ENCODE data around the gene XG.
"Not testable (repeated sequence)": the region's sequence is repeated elsewhere in the genome, so short reads cannot be mapped to it uniquely, and the experiment has no call there.

Gene XG

DNA sequence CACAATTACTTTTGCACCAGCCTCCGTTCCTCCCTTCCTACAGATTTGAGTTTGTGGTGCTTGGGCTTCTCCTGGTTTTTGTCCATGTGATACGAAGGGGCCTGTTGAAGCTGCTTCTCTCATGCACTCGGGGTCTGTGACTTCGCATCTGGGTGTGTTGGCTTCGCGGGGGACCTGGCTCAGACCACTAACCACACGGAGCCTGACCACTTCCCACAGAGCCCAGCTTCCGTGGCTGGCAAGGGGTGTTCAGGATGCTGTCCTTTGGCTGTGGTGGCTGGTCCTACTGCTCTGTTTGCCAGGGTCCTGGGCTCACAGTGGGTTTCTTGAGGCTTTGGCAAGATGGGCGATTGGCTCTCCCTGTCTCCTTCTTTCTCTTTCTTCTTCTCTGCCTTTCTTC lies 19.8 kb upstream of the XG start:
- no peak for DNase-seq (ENCODE audit: insufficient read length, low spot score)
- FAIRE-seq: no peak

DNA sequence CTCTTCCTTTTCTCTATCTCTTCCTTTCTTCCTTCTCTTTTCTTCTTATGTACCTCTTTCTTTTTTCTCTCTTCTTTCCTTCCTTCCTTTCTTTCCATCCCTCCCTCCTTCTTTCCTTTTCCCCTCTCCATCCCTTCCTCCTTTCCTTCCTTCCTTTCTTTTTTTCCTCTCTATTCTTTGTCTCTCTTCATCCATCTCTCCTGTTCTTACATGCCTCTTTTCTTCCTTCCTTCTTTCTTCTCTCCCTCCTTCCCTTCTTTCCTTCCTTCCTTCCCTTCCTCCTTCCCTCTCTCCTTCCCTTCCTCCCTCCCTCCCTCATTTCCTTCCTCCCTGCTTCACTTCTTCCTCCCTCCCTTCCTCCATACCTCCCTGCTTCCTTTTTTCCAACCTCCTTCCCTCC lies 19.2 kb upstream of the XG start:
- DNase-seq (ENCODE audit: insufficient read length, low spot score) (no peak), FAIRE-seq (no peak)
- no peak for TF ChIP-seq POU2F2 (IDR thresholded peaks at IDR 0.05; ENCODE audit: low read depth, low read length)

More for the DNA sequence above, 19.8 kb upstream of the XG start:
- TF ChIP-seq POLR2A (IDR thresholded peaks at IDR 0.05; ENCODE audit: low read depth, low read length): no peak
- TF ChIP-seq PAX5 (IDR thresholded peaks at IDR 0.05; ENCODE audit: insufficient read depth, low read length, severe bottlenecking): no peak
- no peak for TF ChIP-seq TAF1 (IDR thresholded peaks at IDR 0.05; ENCODE audit: low read depth, low read length)
- no peak for TF ChIP-seq POU2F2 (IDR thresholded peaks at IDR 0.05; ENCODE audit: low read depth, low read length)
- no peak for TF ChIP-seq POLR2AphosphoS5 (IDR thresholded peaks at IDR 0.05; ENCODE audit: low read depth, low read length)
- no peak for TF ChIP-seq SPI1 (IDR thresholded peaks at IDR 0.05; ENCODE audit: low read depth, low read length)

DNA sequence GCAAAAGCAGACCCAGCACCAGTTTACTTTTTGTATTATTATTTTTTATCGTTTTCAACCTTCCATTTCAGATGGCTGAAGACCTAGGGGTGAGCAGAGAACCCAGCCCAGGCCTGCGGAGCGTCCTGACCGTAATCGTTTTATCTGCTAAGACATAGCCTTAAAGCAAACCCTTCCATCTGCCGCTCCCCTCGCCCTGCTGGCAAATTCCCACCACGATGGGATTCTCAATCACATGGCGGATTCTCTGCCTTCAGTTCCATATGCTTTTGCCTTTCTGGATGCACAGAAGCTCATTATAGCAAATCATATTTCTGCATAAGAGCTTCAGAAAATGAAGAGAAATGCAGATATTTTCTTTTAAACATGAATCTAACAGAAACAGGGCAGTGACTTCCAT lies 18.6 kb upstream of the XG start:
- FAIRE-seq (no peak), DNase-seq (ENCODE audit: insufficient read length, low spot score) (no peak)
- TF ChIP-seq POLR2AphosphoS5 (IDR thresholded peaks at IDR 0.05; ENCODE audit: low read depth, low read length): no peak
- no peak for TF ChIP-seq SPI1 (IDR thresholded peaks at IDR 0.05; ENCODE audit: low read depth, low read length)
- no peak for TF ChIP-seq POLR2A (IDR thresholded peaks at IDR 0.05; ENCODE audit: low read depth, low read length)
- no peak for TF ChIP-seq POU2F2 (IDR thresholded peaks at IDR 0.05; ENCODE audit: low read depth, low read length)
- no peak for TF ChIP-seq PAX5 (IDR thresholded peaks at IDR 0.05; ENCODE audit: insufficient read depth, low read length, severe bottlenecking)
- no peak for TF ChIP-seq TAF1 (IDR thresholded peaks at IDR 0.05; ENCODE audit: low read depth, low read length)

DNA sequence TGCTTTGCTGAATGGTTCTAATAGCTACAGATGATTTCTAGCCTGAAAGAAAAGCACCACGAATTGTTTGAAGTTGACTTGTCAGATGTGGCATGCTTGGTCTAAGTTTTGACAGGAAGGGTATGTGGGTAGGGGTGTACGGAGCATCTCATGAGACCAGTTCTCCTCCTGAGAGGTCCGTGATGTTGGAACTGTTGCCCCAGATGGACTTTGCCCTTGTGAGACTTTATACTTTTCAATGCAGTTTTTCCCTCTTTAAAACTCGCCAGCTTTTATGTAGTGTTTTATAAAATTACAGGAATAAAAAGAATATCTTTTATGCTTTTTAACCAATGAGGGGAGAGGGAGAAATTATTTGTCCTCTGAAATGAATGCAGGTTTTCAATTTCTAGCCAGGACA lies 16.6 kb upstream of the XG start:
- FAIRE-seq (no peak), DNase-seq (ENCODE audit: insufficient read length, low spot score) (no peak)
- TF ChIP-seq SPI1 (IDR thresholded peaks at IDR 0.05; ENCODE audit: low read depth, low read length): no peak
- no peak for TF ChIP-seq TAF1 (IDR thresholded peaks at IDR 0.05; ENCODE audit: low read depth, low read length)
- no peak for TF ChIP-seq PAX5 (IDR thresholded peaks at IDR 0.05; ENCODE audit: insufficient read depth, low read length, severe bottlenecking)
- no peak for TF ChIP-seq POLR2AphosphoS5 (IDR thresholded peaks at IDR 0.05; ENCODE audit: low read depth, low read length)
- TF ChIP-seq POLR2A (IDR thresholded peaks at IDR 0.05; ENCODE audit: low read depth, low read length): no peak
- TF ChIP-seq POU2F2 (IDR thresholded peaks at IDR 0.05; ENCODE audit: low read depth, low read length): no peak

DNA sequence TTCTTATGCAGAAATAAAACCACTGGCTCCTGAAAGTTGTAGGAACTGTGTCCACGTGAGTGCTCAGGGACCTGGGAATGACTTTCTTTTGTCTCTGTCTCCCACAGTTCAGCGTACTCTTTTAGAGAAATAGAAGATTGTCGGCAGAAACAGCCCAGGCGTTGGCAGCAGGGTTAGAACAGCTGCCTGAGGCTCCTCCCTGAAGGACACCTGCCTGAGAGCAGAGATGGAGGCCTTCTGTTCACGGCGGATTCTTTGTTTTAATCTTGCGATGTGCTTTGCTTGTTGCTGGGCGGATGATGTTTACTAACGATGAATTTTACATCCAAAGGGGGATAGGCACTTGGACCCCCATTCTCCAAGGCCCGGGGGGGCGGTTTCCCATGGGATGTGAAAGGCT lies 11.2 kb upstream of the XG start:
- no peak for TF ChIP-seq POU2F2 (IDR thresholded peaks at IDR 0.05; ENCODE audit: low read depth, low read length)
- no peak for TF ChIP-seq SPI1 (IDR thresholded peaks at IDR 0.05; ENCODE audit: low read depth, low read length)
- no peak for TF ChIP-seq POLR2A (IDR thresholded peaks at IDR 0.05; ENCODE audit: low read depth, low read length)
- TF ChIP-seq POLR2AphosphoS5 (IDR thresholded peaks at IDR 0.05; ENCODE audit: low read depth, low read length): no peak
- no peak for TF ChIP-seq TAF1 (IDR thresholded peaks at IDR 0.05; ENCODE audit: low read depth, low read length)
- TF ChIP-seq PAX5 (IDR thresholded peaks at IDR 0.05; ENCODE audit: insufficient read depth, low read length, severe bottlenecking): no peak
- no peak for FAIRE-seq
- DNase-seq (ENCODE audit: insufficient read length, low spot score): no peak

DNA sequence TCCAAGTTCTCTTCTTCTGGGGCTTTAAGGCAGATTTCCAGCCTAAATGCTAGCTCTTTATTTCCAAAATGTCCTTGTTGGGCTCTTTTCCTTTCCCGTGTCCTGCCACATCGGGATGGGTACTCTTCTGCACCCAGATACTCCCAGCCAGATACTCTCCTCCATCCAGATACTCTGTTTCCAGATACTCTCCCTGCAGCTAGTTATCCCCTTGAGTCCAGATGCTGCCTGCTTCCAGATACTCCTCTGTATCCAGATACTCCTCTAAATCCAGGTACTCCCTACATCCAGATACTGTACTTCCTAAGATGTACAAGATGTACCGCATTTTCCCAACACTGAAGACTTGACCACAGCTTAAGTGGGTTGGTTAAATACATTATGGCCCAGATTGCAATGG lies 10.5 kb upstream of the XG start:
- FAIRE-seq (no peak), DNase-seq (ENCODE audit: insufficient read length, low spot score) (no peak)
- TF ChIP-seq PAX5 (IDR thresholded peaks at IDR 0.05; ENCODE audit: insufficient read depth, low read length, severe bottlenecking) (no peak), TAF1 (IDR thresholded peaks at IDR 0.05; ENCODE audit: low read depth, low read length) (no peak), POLR2A (IDR thresholded peaks at IDR 0.05; ENCODE audit: low read depth, low read length) (no peak), POU2F2 (IDR thresholded peaks at IDR 0.05; ENCODE audit: low read depth, low read length) (no peak), POLR2AphosphoS5 (IDR thresholded peaks at IDR 0.05; ENCODE audit: low read depth, low read length) (no peak), SPI1 (IDR thresholded peaks at IDR 0.05; ENCODE audit: low read depth, low read length) (no peak)

DNA sequence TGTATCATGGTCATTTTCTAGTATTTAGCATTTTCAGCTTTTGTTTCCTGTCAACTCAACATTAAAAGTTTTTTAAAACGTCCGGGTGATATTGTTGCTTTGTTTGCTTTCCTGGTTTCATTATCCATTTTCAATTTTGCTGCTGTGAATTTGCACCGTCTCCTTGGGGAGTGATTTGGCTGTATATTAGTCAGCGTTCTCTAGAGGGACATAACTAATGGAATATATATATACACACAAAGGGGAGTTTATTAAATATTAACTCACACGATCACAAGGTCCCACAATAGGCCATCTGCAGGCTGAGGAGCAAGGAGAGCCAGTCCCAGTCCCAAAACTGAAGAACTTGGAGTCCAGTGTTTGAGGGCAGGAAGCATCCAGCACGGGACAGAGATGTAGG lies 5.6 kb upstream of the XG start:
- not testable (repeated sequence) for FAIRE-seq

DNA sequence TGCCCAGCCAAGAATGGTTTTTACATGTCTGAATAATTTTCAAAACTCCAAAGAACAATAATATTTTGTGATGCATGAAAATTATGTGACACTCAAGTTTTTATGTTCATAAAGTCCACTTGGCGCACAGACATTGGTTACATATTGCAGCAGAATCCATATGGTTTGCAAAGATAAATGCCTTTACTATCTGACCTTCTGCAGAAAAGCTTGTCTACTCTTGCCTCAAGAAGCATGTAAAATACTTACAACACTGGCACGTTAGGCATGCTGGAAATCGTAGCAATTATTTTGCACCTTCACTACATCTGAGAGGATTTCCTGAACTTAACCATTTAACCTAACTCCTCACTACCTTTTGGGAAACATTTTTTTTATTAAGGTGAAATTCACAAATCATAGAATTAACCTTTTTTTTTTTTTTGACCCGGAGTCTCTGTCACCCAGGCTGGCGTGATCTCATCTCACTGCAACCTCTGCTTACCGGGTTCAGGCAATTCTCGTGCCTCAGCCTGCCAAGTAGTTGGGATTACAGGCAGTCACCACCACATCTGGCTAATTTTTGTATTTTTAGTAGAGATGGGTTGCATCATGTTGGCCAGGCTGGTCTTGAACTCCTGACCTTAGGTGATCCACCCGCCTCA lies 3.5 kb upstream of the XG start:
- FAIRE-seq: no peak
- no peak for DNase-seq (ENCODE audit: insufficient read length, low spot score)
- no peak for TF ChIP-seq POU2F2 (IDR thresholded peaks at IDR 0.05; ENCODE audit: low read depth, low read length)
- no peak for TF ChIP-seq PAX5 (IDR thresholded peaks at IDR 0.05; ENCODE audit: insufficient read depth, low read length, severe bottlenecking)
- TF ChIP-seq TAF1 (IDR thresholded peaks at IDR 0.05; ENCODE audit: low read depth, low read length): no peak
- TF ChIP-seq SPI1 (IDR thresholded peaks at IDR 0.05; ENCODE audit: low read depth, low read length): no peak
- no peak for TF ChIP-seq POLR2AphosphoS5 (IDR thresholded peaks at IDR 0.05; ENCODE audit: low read depth, low read length)
- no peak for TF ChIP-seq POLR2A (IDR thresholded peaks at IDR 0.05; ENCODE audit: low read depth, low read length)

More for the DNA sequence above, 5.6 kb upstream of the XG start:
- not testable (repeated sequence) for DNase-seq (ENCODE audit: insufficient read length, low spot score)

DNA sequence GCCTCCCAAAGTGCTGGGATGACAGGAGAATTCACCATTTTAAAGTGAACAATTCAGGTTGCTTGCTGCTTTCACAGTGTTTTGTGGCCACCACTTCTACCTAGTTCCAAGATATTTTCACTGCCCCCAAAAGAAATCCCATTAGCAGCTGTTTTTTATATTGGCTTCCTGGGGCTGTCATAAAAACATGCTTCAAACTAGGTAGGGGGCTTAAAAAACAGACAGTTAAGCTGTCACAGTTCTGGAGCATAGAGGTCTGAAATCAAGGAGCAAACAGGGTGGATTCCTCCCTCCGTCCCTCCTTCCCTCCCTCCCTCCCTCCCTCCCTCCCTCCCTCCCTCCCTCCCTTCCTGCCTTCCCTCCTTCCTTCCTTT lies 3.0 kb upstream of the XG start:
- FAIRE-seq (no peak), DNase-seq (ENCODE audit: insufficient read length, low spot score) (no peak)
- TF ChIP-seq TAF1 (IDR thresholded peaks at IDR 0.05; ENCODE audit: low read depth, low read length): no peak
- no peak for TF ChIP-seq SPI1 (IDR thresholded peaks at IDR 0.05; ENCODE audit: low read depth, low read length)
- TF ChIP-seq POLR2AphosphoS5 (IDR thresholded peaks at IDR 0.05; ENCODE audit: low read depth, low read length): no peak
- no peak for TF ChIP-seq PAX5 (IDR thresholded peaks at IDR 0.05; ENCODE audit: insufficient read depth, low read length, severe bottlenecking)
- no peak for TF ChIP-seq POLR2A (IDR thresholded peaks at IDR 0.05; ENCODE audit: low read depth, low read length)
- TF ChIP-seq POU2F2 (IDR thresholded peaks at IDR 0.05; ENCODE audit: low read depth, low read length): no peak

DNA sequence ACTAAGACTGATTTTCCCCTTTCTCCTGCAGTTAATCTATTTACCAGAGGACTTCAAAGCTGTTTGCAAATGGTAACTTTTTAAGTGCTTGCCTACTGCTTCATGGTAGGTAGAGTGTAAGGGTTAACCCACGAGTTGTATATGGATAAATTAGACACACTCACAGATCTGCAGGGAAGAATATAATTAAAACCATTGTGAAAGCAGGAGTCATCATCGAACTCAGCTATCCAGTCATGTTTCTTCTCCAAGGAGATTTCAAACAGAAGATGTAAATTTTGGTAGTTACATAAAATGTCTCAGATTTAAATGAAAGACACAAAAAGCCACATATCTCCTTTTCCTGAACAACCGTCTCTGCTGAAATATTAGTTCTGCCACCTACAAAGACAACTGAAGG lies 549 bp upstream of the XG start:
- no peak for TF ChIP-seq PAX5 (IDR thresholded peaks at IDR 0.05; ENCODE audit: insufficient read depth, low read length, severe bottlenecking)
- TF ChIP-seq TAF1 (IDR thresholded peaks at IDR 0.05; ENCODE audit: low read depth, low read length): no peak
- TF ChIP-seq POLR2AphosphoS5 (IDR thresholded peaks at IDR 0.05; ENCODE audit: low read depth, low read length): no peak
- TF ChIP-seq POU2F2 (IDR thresholded peaks at IDR 0.05; ENCODE audit: low read depth, low read length): no peak
- TF ChIP-seq POLR2A (IDR thresholded peaks at IDR 0.05; ENCODE audit: low read depth, low read length): no peak
- TF ChIP-seq SPI1 (IDR thresholded peaks at IDR 0.05; ENCODE audit: low read depth, low read length): no peak
- DNase-seq (ENCODE audit: insufficient read length, low spot score) (no peak), FAIRE-seq (no peak)

DNA sequence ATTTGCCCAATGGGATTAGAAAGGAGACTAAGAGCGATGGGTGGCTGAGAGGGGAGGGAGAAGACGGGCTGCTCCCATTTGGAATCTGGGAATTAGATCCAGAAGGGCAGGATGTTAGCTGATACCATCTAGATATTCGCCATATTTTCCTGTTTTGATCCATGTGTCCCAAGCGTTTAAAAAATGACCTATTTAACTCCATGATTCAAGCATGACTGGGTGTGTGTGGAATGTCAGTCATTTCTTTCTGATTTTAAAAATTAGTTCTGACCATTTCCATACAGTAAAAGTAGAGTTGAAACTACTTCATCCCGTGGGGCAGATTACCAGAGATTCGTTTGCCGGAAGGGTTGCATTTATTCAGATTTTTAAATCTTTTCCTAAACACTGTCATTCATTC lies 601 bp downstream of the XG start:
- FAIRE-seq; DNase-seq (ENCODE audit: insufficient read length, low spot score): not testable (repeated sequence)

DNA sequence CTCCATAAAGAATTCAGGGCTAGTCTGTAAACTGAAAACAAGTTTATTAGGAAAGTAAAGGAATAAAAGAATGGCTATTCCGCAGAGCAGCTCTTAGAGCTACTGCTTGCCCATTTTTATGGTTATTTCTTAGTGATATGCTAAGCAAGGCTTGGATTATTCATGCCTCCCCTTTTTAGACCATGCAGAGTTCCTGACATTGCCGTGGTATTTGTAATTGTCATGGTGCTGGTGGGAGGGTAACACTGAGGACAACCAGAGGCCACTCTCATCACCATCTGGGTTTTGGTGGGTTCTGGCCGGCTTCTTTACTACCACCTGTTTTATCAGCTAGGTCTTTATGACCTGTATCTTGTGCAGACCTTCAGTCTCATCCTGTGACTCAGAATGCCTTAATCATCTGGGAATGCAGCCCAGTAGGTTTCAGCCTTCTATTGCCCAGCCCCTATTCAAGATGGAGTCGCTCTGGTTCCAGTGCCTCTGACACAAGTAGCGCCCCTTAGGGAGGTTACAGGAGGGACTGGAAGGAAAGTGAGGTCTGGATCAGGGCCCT lies 3.4 kb downstream of the XG start:
- not testable (repeated sequence) for FAIRE-seq; DNase-seq (ENCODE audit: insufficient read length, low spot score)
